HCT116 (cell line): Measurements from ENCODE around the gene EXOC4. TPM values are rescaled to one million over a fixed set of nuclear protein-coding genes. Genes with fewer than 3 reads are reported as not detected.

Experiments
- ATAC-seq: fragments of 200-7000 bp; cut with Tn5 transposase; 2 replicates; pipeline ENCODE4 v1.9.1; 2020; ENCODE audit warnings: mild to moderate bottlenecking, moderate library complexity
- BruUV-seq: library from RNA; stranded (reverse); fragments of 400-500 nt; replicated peaks from 2 replicates; lab custom pipeline; 2021; lab: Mats Ljungman, UMichigan
- CTCF ChIA-PET: fragments of 300-600 bp; sonication (Branson Sonifier 250); formaldehyde crosslinking; loops from one replicate; lab custom pipeline; 2021; ENCODE audit warnings: antibody characterized with exemption; lab: Charles Lee
- POLR2A ChIA-PET: fragments of 300-600, 350-600 bp; sonication (Branson Sonifier 250); formaldehyde crosslinking; loops from one replicate; lab custom pipeline; 2021; ENCODE audit warnings: antibody characterized with exemption; lab: Charles Lee
- RAD21 ChIA-PET, 2 experiments: fragments of 300-600 bp; sonication (Branson Sonifier 250); formaldehyde crosslinking; loops; one replicate each; lab custom pipeline; 2023; ENCODE audit warnings: low total read pairs in 2 of 2; ENCODE audit not compliant: uncharacterized antibody in 2 of 2, unreplicated experiment in 2 of 2, low non-redundant PET in 1 of 2; lab: Charles Lee
- DNase-seq: peaks from one replicate; pipeline ENCODE4 v3.0.0-alpha.2; 2010; ENCODE audit warnings: low read depth, low spot score
- H2AFZ ChIP-seq: fragments of 200-600 bp; shearing (Covaris generic), sonication (generic); 2 replicates; pipeline ENCODE4 v1.6.1; 2017; ENCODE audit warnings: low read depth, mixed run types, mixed read lengths, antibody characterized with exemption, low read length; ENCODE audit not compliant: poor library complexity, severe bottlenecking
- H3K27ac ChIP-seq: 2 replicates; pipeline ENCODE4 v1.5.1; 2012; ENCODE audit warnings: low read depth, low read length
- H3K27me3 ChIP-seq: fragments of 200-600 bp; sonication (generic); 2 replicates; pipeline ENCODE4 v1.6.1; 2016; ENCODE audit warnings: mixed run types, low read length, mixed read lengths; ENCODE audit not compliant: insufficient read depth
- H3K36me3 ChIP-seq, 2 experiments: fragments of 200-500 bp in 1 of 2; fragments of 200-600 bp in 1 of 2; sonication (Bioruptor generic) in 1 of 2; sonication (generic) in 1 of 2; 2 replicates each; pipeline versions ENCODE4 v1.5.1 to v1.6.1; 2014 to 2016; ENCODE audit warnings: low read length in 2 of 2, inconsistent platforms in 1 of 2, mixed read lengths in 1 of 2, mixed run types in 1 of 2; ENCODE audit not compliant: insufficient read depth in 2 of 2, control insufficient read depth in 1 of 2
- H3K4me1 ChIP-seq, 2 experiments: fragments of 200-600 bp in 1 of 2; sonication (generic) in 1 of 2; 2 replicates each; pipeline versions ENCODE4 v1.5.1 to v1.6.1; 2012 to 2017; ENCODE audit warnings: low read length in 2 of 2, inconsistent platforms in 1 of 2, mild to moderate bottlenecking in 1 of 2, mixed read lengths in 1 of 2, mixed run types in 1 of 2, moderate library complexity in 1 of 2; ENCODE audit not compliant: insufficient read depth in 2 of 2, control insufficient read depth in 1 of 2
- H3K4me2 ChIP-seq: fragments of 200-600 bp; sonication (generic); 2 replicates; pipeline ENCODE4 v1.6.1; 2017; ENCODE audit warnings: mixed run types, low read length, mixed read lengths
- H3K4me3 ChIP-seq, 2 experiments: fragments of 200-600 bp in 1 of 2; sonication (generic) in 1 of 2; replicated peaks in 1 of 2; 2 replicates each; pipeline ENCODE4 v1.5.1; 2011 to 2016; ENCODE audit warnings: low read length in 2 of 2, control low read depth in 1 of 2, low read depth in 1 of 2, mild to moderate bottlenecking in 1 of 2, mixed read lengths in 1 of 2, mixed run types in 1 of 2
- H3K79me2 ChIP-seq: fragments of 200-600 bp; sonication (generic); 2 replicates; pipeline ENCODE4 v1.6.1; 2017; ENCODE audit warnings: mild to moderate bottlenecking, mixed run types, low read length, moderate library complexity, mixed read lengths; ENCODE audit not compliant: insufficient read depth
- H3K9ac ChIP-seq: fragments of 200-600 bp; sonication (generic); 2 replicates; pipeline ENCODE4 v1.6.1; 2016; ENCODE audit warnings: low read length, mixed read lengths
- H3K9me2 ChIP-seq: fragments of 200-600 bp; sonication (generic), shearing (Covaris generic); 2 replicates; pipeline ENCODE4 v1.6.1; 2017; ENCODE audit warnings: mixed run types, mild to moderate bottlenecking, moderate library complexity; ENCODE audit not compliant: insufficient read depth
- H3K9me3 ChIP-seq, 2 experiments: fragments of 200-500 bp in 1 of 2; fragments of 200-600 bp in 1 of 2; sonication (Bioruptor generic) in 1 of 2; sonication (generic) in 1 of 2; 2 replicates each; pipeline ENCODE4 v1.6.1; 2014 to 2017; ENCODE audit warnings: low read length in 2 of 2, mixed read lengths in 2 of 2, inconsistent platforms in 1 of 2, low read depth in 1 of 2, mild to moderate bottlenecking in 1 of 2, mixed run types in 1 of 2, moderate library complexity in 1 of 2; ENCODE audit not compliant: control insufficient read depth in 1 of 2, insufficient read depth in 1 of 2
- H4K20me1 ChIP-seq: fragments of 200-600 bp; sonication (generic), shearing (Covaris generic); 2 replicates; pipeline ENCODE4 v1.6.1; 2017; ENCODE audit warnings: mixed run types, mild to moderate bottlenecking, moderate library complexity; ENCODE audit not compliant: insufficient read depth
- CTCF ChIP-seq, 3 experiments: fragments of 200-600 bp in 1 of 3; sonication (generic) in 1 of 3; IDR thresholded peaks in 2 of 3; conservative IDR thresholded peaks in 1 of 3; 2 replicates each; pipeline ENCODE4 v1.5.1; 2012 to 2017; ENCODE audit warnings: low read depth in 2 of 3, low read length in 2 of 3, antibody characterized with exemption in 1 of 3, borderline replicate concordance in 1 of 3, control low read depth in 1 of 3, mild to moderate bottlenecking in 1 of 3, mixed read lengths in 1 of 3, mixed run types in 1 of 3, moderate library complexity in 1 of 3; ENCODE audit not compliant: insufficient read depth in 1 of 3
- EGR1 ChIP-seq: IDR thresholded peaks from 2 replicates; pipeline ENCODE4 v1.6.1; 2012; ENCODE audit warnings: low read depth
- EZH2 ChIP-seq: fragments of 200-600 bp; sonication (generic); IDR thresholded peaks from 2 replicates; pipeline ENCODE4 v1.6.1; 2017; ENCODE audit warnings: antibody characterized with exemption, mixed run types
- EZH2phosphoT487 ChIP-seq: fragments of 200-600 bp; IDR thresholded peaks from 2 replicates; pipeline ENCODE4 v1.6.1; 2018; ENCODE audit warnings: antibody characterized with exemption, borderline replicate concordance
- FOSL1 ChIP-seq: IDR thresholded peaks from 2 replicates; pipeline ENCODE4 v1.6.1; 2012; ENCODE audit warnings: low read depth
- JUND ChIP-seq: IDR thresholded peaks from 2 replicates; pipeline ENCODE4 v1.6.1; 2012
- POLR2A ChIP-seq: IDR thresholded peaks from 2 replicates; pipeline ENCODE4 v1.7.0; 2011; ENCODE audit warnings: borderline replicate concordance; ENCODE audit not compliant: insufficient read depth, insufficient read length; ENCODE audit errors: extremely low read depth
- RAD21 ChIP-seq: IDR thresholded peaks from 2 replicates; pipeline ENCODE4 v1.6.1; 2012; ENCODE audit warnings: low read depth, mild to moderate bottlenecking
- REST ChIP-seq: IDR thresholded peaks from 2 replicates; pipeline ENCODE4 v1.6.1; 2012; ENCODE audit warnings: low read depth
- SIN3A ChIP-seq: IDR thresholded peaks from 2 replicates; pipeline ENCODE4 v1.6.1; 2012; ENCODE audit warnings: low read depth
- SRF ChIP-seq: IDR thresholded peaks from 2 replicates; pipeline ENCODE4 v1.6.1; 2012; ENCODE audit warnings: low read depth
- ZFX ChIP-seq: fragments of 450-650 bp; IDR thresholded peaks from 2 replicates; pipeline ENCODE4 v1.6.1; 2017
- intact Hi-C: fragments of 100-400 bp; cut with micrococcal nuclease; formaldehyde crosslinking; loops from 2 replicates; pipeline ENCODE4 v1.10.0; 2022
- total RNA-seq: library from RNA; stranded (reverse); gene quantifications from one replicate; pipeline ENCODE4 v1.2.1, GENCODE V29; 2021; ENCODE audit not compliant: unreplicated experiment

The EXOC4 gene
- total RNA-seq, 1 experiment from 2014 or later = 40.3 TPM

GRCh38 chr7:134024739-134025138 is 771.9 kb downstream of the EXOC4 start:
- Histone ChIP-seq H3K27me3 (no peaks in the 10 kb centered on the region), H3K4me3 (no peak overlapping the region), H4K20me1 (no peaks in the 10 kb centered on the region), H3K36me3 (no peaks in the 10 kb centered on the region), H3K27ac (no peak overlapping the region), H3K4me1 (no peaks in the 10 kb centered on the region), H3K9ac (no peak overlapping the region), H2AFZ (no peak overlapping the region), H3K79me2 (no peaks in the 10 kb centered on the region), H3K4me2 (no peak overlapping the region), H3K9me3 (no peaks in the 10 kb centered on the region), H3K9me2 (no peaks in the 10 kb centered on the region)
- DNase-seq (no peak), ATAC-seq (no peak)
- POLR2A ChIA-PET = no interaction called here
- CTCF ChIA-PET = no interaction called here
- BruUV-seq = no TSS peak
- TF ChIP-seq RAD21 (no peak), SRF (no peak), ZFX (no peak), JUND (no peak), EZH2 (no peak), FOSL1 (no peak), CTCF (IDR thresholded peaks at IDR 0.05 in 2 of 3, conservative IDR thresholded peaks at IDR 0.05 in 1 of 3; ENCODE audit: borderline replicate concordance in 1 of 3, insufficient read depth in 1 of 3, low read depth in 2 of 3, low read length in 2 of 3) (no peak)
- intact Hi-C loops = no loop called here
- RAD21 ChIA-PET = no interaction called here

GRCh38 chr7:134028853-134029252 is 776.0 kb downstream of the EXOC4 start:
- Histone ChIP-seq H3K9me2 (no peaks in the 10 kb centered on the region), H3K4me1 (0 out of 4 replicates have a peak, but pooled peaks cover 0 to 2% of the 10 kb centered on the region in 2 experiments), H2AFZ (no peak overlapping the region), H3K36me3 (no peaks in the 10 kb centered on the region), H3K4me3 (no peak overlapping the region), H4K20me1 (no peaks in the 10 kb centered on the region), H3K79me2 (no peaks in the 10 kb centered on the region), H3K27me3 (no peaks in the 10 kb centered on the region), H3K9ac (no peak overlapping the region), H3K4me2 (no peak overlapping the region), H3K9me3 (no peaks in the 10 kb centered on the region), H3K27ac (no peak overlapping the region)
- RAD21 ChIA-PET = no interaction called here
- TF ChIP-seq POLR2A (no peak), REST (no peak), EZH2 (no peak), RAD21 (no peak), EZH2phosphoT487 (no peak), SIN3A (no peak), EGR1 (no peak)
- no peak for ATAC-seq
- CTCF ChIA-PET = no interaction called here
- no peak for DNase-seq
- intact Hi-C loops = no loop called here
- POLR2A ChIA-PET = no interaction called here
- BruUV-seq = no TSS peak
